GM12891 (cell line): ENCODE data around the gene DSTYK.

Experiments used
- POLR2A ChIP-seq: IDR thresholded peaks from 2 replicates; pipeline ENCODE4 v1.6.1; 2011; ENCODE audit warnings: low read depth, low read length, control low read depth
- POLR2AphosphoS5 ChIP-seq: IDR thresholded peaks from 2 replicates; pipeline ENCODE4 v1.6.1; 2011; ENCODE audit warnings: low read depth, low read length, control low read depth

- TF ChIP-seq POLR2A (no peak), POLR2AphosphoS5 (no peak)
These were observed 31.7 kb downstream of the DSTYK start for GRCh38 chr1:205179842-205180241.
